ENCODE data around the gene ADGRD1.

ADGRD1 gene

DNA sequence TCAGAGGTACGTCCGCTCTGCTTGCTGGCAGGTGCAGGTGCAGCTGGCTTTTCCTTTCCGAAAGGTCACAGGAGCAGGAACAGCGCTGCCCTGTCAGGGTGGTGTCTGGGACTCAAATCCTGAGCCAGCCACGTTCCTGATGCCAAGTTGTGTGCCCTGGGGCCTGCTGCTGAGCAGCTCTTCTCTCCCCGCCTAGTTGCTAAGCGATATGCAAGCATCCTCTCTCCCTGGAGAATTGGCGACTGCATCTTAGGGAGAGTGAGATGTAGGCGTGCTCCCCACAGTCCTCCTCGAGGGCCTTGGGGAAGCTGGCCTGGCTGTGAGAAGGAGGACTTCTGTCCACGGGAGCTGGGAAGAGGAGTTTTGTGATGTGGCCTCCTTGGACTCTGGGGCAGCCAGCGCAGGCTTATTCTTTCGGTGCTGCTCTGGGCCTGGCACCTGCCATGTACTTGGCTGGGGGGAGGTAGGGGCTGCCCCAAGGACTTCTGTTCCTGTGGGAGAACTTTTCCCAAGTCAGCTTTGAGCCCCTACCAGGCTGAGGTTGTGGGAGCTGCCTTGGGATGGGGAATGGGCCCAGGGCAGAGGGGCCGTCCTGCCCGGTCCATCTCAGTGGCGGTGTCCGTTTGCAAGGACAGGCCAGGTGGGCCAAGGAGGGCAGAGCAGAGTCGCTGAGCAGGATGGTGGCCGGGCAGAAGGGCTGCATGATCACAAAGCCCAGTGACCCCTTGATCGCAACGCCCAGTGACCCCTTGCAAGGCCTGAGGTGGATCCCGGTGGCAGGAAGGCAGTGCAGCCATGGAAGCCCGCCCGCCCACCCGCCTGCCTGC, 183.5 kb downstream of the ADGRD1 start:
- intact Hi-C loops (cut with DNase I): no loop called here
- peak in 2 of 10 donors; percentile 84 to 88 for DNase-seq

DNA sequence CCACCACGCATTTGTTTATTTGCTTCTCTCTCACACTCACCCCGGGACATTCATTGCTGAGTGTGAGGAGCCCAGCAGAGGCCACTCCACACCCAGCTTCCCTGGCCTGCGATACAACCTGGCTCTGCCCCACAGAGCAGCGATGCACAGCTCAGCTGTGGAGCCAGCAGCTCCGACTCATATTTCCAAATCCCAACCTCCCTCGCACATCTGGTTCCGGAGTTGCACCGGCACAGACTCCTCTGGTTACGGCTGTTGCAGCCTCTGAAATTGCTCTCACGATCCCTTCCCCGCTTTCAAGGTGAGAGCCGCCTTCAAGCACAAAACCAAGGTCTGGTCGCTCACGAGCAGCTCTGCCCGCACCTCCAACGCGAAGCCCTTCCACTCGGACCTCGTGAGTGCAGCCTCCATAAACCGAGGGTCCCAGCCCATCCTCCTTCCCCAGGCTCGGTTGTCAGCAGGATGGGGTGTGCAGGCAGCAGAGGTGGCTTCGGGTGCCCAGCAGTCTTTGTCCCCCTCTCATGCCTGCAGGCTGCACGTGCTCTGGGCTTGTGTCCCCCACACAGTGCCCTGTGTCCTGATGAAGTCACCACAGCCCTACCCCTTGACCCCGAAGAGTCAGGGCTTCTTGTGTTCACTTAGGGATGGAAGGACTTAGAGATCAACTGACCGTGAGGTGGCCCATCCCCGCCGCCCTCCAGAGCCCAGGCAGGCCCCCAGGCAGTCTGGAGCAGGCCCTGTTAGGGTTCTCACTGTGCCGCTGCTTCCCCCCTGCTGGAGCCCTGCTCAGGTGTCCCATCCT, 184.3 kb downstream of the ADGRD1 start:
- peak in 4 of 10 donors; percentile 48 to 87 (median 82) for DNase-seq
- intact Hi-C loops (cut with DNase I): no loop called here

DNA sequence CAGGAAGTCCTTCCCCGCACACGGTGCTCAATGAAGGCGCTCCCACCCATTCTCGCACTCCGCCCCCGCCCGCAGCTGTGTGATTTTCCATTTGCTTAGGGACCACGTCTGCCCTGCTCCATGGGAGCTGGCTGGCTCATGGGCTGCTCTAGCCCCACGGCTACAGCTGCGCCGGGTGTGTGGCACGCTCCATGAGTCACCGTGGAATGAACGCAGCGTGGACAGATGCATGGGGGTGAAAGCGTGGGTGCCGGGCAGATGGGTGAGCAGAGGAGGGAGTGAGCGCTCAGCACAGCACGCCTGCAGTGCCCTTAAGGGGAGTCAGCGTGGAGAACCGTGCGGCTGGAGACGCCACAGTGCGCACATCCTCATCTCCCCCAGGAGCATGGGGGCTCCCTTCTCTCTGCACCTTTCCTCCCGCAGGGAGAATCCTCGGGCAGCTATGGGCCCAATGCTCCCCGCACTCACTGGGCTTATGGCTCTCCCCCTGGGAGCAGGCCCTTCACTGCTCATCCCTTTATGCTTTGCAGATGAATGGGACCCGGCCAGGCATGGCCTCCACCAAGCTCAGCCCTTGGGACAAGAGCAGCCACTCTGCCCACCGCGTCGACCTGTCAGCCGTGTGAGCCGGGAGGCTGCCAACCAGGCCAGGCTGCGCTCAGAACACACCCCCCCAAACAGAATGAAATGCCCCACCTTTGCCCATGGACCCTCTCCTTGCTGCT, 185.1 kb downstream of the ADGRD1 start:
- peak in 8 of 10 donors; percentile 52 to 96 (median 78) for DNase-seq
- intact Hi-C loops (cut with DNase I): no loop called here

GRCh38 chr12:131139363-131140068, 185.8 kb downstream of the ADGRD1 start:
- DNase-seq: peak in 2 of 10 donors; percentile 83 to 87
- intact Hi-C loops (cut with DNase I): no loop called here

DNA sequence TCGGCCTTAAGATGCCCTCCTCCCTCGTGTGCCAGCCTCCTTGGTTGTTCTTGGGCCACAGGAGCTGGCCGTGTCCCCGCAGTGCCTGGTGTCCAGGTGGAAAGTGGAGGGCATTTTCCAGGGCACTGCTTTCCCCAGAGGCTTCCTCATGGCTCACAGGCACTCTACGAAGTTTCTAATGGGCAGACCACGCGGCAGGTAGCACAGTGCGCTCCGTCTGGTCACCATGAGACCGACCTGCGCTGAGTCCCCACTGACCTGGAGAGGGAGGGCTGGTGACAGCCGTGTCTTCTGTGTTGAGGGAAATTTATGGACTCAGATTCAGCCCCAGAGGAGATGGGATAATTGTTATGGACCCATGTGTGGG, 186.3 kb downstream of the ADGRD1 start:
- peak in 1 of 10 donors; percentile 51 for DNase-seq
- intact Hi-C loops (cut with DNase I): no loop called here

DNA sequence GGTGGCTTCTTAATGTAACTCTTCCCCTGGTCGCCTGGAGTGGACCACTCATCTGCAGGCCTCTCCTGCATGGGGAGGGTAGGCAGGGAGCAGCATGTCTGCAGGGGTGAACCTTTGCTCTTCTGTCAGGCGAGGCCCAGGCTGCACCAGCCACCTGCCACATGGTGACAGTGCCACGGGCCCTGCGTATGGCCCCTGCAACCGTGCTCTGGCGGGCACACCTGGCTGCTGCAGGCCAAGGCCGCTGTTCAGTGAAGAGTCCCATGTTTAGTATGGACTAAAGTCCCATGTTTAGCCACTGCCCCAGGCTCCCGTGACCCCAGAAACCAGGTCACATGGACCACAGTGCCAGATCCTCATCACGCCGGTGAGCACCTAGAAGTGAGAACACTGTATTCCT, 187.0 kb downstream of the ADGRD1 start:
- intact Hi-C loops (cut with DNase I): no loop called here
- peak in 1 of 10 donors; percentile 77 for DNase-seq

DNA sequence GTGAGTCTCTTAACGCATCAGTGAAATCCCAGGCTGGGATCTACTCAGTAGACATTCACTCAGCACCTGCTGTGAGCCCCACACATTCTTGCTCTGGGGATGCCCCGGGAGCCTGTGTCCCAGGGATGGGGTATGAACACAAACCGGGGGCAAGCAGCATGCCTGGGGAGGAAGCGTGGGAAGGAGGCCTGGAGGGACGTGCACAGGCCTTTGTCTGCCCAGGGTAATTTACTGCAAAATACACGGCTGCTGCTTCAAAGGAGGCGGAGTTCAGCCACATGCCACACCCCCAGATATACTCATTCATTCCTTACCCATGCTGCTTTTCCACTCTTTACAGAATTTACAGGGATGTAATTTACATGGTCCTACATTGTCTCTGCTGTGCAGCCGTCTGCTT, 187.8 kb downstream of the ADGRD1 start:
- DNase-seq: peak in 1 of 10 donors; percentile 70
- intact Hi-C loops (cut with DNase I): no loop called here

DNA sequence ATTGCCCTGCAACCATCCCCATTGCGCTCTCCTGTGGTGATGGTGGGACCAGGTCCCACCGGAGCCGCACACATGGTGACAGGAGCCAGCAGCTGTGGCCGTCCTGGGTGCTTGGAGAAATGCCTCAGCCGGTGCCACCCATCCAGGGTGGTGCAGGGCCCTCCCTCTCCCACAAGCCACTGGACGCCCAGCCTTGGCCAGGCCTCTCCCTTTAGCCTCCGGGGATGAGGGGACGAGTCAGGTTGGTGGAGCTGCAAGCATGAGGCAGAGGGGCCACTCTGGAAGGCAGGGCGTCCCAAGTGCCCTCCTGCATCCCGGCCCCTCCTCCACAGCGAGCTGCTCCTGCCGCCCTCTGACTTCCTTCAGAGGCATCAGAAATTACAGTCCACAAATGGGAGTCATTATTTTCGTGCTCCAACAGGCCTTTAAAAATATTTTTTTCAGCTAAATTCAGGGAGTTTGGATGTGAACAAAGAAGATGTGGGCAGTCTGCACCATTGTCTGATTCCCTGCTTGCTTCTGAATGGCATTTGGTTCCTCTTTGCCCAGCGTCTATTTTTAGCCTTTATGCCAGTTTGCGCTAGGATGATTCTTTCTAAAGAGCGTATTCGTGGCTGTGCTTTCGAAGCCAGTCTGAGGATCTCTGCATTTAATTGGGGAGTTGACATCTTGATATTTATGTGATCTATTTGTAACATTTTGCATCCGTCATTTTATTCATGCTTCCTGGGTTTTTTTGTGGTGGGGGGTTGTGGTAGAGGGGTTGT, 189.4 kb downstream of the ADGRD1 start:
- DNase-seq: peak in 2 of 10 donors; percentile 64 to 82
- intact Hi-C loops (cut with DNase I): no loop called here

DNA sequence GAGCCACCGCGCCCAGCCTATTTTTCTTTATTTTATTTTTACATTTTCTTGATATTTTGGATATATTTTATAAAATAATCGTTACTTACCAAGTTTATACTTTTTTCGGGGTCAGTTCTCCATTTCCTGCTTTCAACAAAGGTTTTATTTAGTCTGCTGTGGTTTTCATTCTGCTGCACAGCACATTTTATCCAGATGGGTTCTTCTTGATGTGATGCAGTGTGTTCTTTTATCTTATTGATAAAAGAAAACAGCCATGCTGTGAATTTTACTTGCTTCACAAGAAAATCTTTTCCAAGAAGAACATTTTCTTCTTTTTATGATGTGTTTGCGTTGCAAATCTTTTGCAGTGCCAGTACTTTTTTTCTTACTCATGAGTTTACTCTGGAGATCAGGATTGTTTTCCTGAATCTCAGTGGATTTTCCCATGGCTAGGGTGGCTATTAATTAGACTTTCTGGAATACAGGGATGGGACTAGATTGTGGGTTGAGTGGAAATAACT, 192.5 kb downstream of the ADGRD1 start:
- no peak for DNase-seq
- intact Hi-C loops (cut with DNase I): no loop called here

GRCh38 chr12:131147293-131147692, 193.6 kb downstream of the ADGRD1 start:
- intact Hi-C loops (cut with DNase I): no loop called here
- DNase-seq: no peak

- DNase-seq: no peak
- intact Hi-C loops (cut with DNase I): no loop called here
Observed at GRCh38 chr12:131147894-131148293, 194.2 kb downstream of the ADGRD1 start.

GRCh38 chr12:131151558-131152345, 198.0 kb downstream of the ADGRD1 start:
- no peak for DNase-seq
- intact Hi-C loops (cut with DNase I): no loop called here

DNA sequence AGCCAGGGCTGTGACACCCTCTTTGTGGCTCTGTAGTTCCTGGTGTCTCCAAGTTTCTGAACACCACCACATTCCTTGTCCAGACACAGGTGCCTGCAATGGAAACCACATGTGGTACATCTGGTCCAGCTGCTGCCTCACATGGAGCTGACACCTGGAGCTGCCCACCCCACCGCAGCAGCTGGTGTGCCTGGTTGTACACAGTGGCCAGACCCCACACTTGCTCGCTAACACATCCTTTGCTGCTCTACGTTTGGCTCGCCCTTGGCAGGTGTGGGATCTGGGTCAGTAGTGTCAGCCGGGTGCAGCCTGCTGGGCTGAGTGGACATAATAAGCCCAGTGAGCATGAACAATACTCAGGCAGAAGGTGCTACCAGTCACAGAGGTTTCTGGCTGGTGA, 198.9 kb downstream of the ADGRD1 start:
- DNase-seq: no peak
- intact Hi-C loops (cut with DNase I): no loop called here

DNA sequence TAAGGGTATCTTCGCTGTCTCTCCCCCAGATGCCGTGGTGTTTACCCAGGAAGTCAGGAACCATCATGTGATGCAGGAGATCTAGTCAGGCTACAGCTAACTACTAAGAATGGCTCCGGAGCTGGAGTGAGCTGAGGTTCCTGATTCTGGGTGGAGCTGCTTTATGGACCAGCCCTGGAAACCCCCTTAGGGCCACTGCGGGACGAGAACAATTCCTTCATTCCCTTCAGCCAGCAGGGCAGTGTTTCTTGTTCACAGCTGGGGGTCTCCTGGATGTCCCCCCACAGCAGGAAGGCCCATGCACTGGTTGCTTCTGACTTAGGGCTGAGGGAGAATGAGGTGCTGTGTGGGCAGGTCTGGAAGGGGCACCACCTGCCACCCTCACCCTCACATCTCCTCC, 199.3 kb downstream of the ADGRD1 start:
- intact Hi-C loops (cut with DNase I): no loop called here
- DNase-seq: no peak

DNA sequence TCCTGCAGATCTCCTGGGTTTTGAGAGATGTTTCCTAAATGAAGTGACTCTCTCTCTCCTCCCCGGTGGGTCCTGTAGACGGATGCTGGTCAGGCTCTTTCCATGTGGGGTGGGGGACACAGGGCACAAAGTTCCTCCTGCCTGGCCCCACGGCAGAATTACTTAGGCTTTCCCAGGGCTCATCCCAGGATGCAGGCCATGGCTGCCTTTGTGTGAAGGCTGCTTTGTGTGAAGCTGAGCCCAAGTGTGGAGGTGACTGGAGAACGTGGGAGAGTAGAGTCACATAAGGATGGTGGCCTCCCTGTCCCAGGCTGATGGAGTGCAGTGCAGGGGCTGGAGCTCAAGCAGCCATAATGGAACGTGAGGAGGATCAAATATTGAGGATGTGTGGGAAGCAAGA, 200.2 kb downstream of the ADGRD1 start:
- DNase-seq: no peak
- intact Hi-C loops (cut with DNase I): no loop called here

GRCh38 chr12:131155131-131155530, 201.4 kb downstream of the ADGRD1 start:
- no peak for DNase-seq
- intact Hi-C loops (cut with DNase I): no loop called here

GRCh38 chr12:131157743-131158142, 204.0 kb downstream of the ADGRD1 start:
- DNase-seq: no peak
- intact Hi-C loops (cut with DNase I): no loop called here

DNA sequence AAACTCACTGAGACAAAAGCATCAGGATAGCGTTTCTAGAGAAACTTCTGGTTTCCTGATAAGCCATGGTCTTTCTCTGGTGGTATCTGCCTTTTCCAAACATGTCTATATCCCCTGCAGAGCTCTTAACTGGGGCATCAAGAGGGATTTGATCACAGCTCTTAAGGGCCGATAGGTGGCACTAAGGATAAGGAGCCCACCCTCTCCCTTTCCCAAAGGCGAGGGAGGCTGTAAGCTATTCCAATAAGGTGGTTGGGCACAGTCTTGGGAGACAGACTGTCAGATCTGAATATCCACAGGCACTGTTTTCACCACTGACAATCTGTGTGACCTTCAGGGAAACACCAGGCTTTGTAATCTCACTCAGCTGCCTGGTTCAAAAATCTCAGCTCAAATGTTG, 206.0 kb downstream of the ADGRD1 start:
- no peak for DNase-seq
- intact Hi-C loops (cut with DNase I): no loop called here

DNA sequence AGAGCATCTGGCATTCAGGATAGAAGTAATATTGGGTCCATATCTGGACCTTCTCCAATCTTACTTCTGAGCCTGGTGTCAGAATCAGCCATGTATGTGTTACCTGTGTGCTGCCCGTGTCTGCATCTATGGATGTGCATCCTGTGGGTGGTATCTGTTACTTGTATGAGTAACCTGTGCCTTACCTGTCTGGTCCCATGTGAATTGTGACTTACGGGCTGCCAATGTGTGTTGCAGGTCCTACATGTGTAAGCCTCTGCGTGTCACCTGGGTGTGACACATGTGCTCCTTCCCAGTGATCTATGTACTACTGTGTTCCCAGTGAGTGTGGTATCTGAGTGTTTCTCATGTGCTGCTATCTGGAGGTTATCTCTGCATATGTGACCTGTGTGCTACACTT, 208.4 kb downstream of the ADGRD1 start:
- DNase-seq: no peak
- intact Hi-C loops (cut with DNase I): no loop called here

All from posterior cingulate gyrus (tissue), 11 donors.